ENCODE results near the gene NANOS2. TPM values are rescaled to one million over a fixed set of nuclear protein-coding genes. Genes with fewer than 3 reads are reported as not detected.

The NANOS2 gene
- total RNA-seq, 1 experiment from 2014 or later, result not detected

DNA sequence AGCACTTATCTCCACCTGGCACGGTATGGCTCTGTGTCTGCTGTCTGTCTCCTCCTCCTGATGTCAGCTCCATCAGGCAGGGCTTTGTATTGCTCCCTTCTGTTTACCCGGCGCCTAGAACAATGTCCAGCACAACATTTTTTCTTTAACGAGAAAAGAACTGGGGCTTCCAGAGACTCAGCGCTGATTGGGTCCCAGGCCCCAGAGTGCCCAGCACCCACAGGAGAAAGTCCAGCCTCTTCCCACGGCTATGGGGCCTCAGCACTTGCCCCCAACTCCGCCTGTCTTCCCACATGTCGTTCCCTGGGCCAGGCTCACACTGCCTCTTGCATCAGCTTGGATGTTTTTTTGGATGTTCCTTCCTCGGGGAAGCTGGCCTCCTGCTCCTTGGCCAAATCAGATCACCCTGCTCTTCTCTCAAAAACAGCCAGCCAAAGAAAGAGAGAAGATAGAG lies 19.0 kb downstream of the NANOS2 start:
- H3F3A ChIP-seq (ENCODE audit: low read length, unreplicated experiment), result no peaks in the 10 kb centered on the region
- no peaks in the 10 kb centered on the region for H4K20me1 ChIP-seq (ENCODE audit: low read length)
- no peak for DNase-seq
- intact Hi-C loops (cut with micrococcal nuclease), result no loop called here
- no peak overlapping the region for H3K4me3 ChIP-seq (ENCODE audit: low read length)
- POLR2A ChIA-PET (ENCODE audit: unreplicated experiment), result no interaction called here
- H3K27ac ChIP-seq (ENCODE audit: low read length), result no peak overlapping the region
- TF ChIP-seq CTCF (conservative IDR thresholded peaks at IDR 0.05; ENCODE audit: low read depth, low read length) (no peak), EZH2phosphoT487 (IDR thresholded peaks at IDR 0.05; ENCODE audit: borderline replicate concordance, low read length) (no peak), EZH2 (IDR thresholded peaks at IDR 0.05; ENCODE audit: low read length, unreplicated experiment) (no peak)
- H3K4me2 ChIP-seq (ENCODE audit: low read length), result no peak overlapping the region
- no peaks in the 10 kb centered on the region for H3K36me3 ChIP-seq (ENCODE audit: low read depth, low read length)
- no peak overlapping the region for H2AFZ ChIP-seq (ENCODE audit: low read length)
- no TSS peak for BruUV-seq (replicated peaks)
- H3K9me2 ChIP-seq (replicated peaks; ENCODE audit: low read length), result no peaks in the 10 kb centered on the region
- CTCF ChIA-PET, result no interaction called here
- H3K9ac ChIP-seq (ENCODE audit: low read length), result no peak overlapping the region
- 0 out of 2 replicates have a peak, but pooled peaks cover 2% of the 10 kb centered on the region for H3K4me1 ChIP-seq (ENCODE audit: insufficient read depth, low read length)
- H3K9me3 ChIP-seq (ENCODE audit: low read length), result no peaks in the 10 kb centered on the region
- ATAC-seq, result no peak
- H3K27me3 ChIP-seq (ENCODE audit: low read length), result no peaks in the 10 kb centered on the region
- H3K79me2 ChIP-seq (ENCODE audit: low read length), result no peaks in the 10 kb centered on the region

DNA sequence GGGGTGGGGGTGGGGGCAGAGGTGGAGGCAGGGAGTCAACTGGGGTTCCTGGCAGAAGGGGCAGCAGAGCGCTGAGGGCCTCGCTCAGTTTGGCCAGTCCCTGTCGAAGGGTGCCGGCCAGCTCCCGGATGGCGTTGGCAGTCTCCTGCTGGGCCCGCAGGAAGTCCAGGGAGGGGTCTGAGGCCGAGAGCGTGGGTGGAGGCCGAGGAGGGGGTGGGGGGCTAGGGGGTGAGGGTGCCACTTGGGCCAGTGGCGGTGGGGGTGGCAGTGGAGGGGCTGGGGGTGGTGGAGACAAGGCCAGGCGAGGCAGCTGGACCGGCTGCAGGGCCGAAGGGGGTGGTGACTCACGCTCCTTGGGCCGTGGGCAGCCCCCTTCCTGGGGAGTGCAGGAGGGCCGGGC lies 23.7 kb downstream of the NANOS2 start:
- intact Hi-C loops (cut with micrococcal nuclease), result no loop called here
- Histone ChIP-seq H3F3A (ENCODE audit: low read length, unreplicated experiment) (no peaks in the 10 kb centered on the region), H3K27ac (ENCODE audit: low read length) (no peak overlapping the region), H3K79me2 (ENCODE audit: low read length) (no peaks in the 10 kb centered on the region), H4K20me1 (ENCODE audit: low read length) (no peaks in the 10 kb centered on the region), H3K9me2 (replicated peaks; ENCODE audit: low read length) (no peaks in the 10 kb centered on the region), H3K36me3 (ENCODE audit: low read depth, low read length) (no peaks in the 10 kb centered on the region), H3K9ac (ENCODE audit: low read length) (no peak overlapping the region), H3K4me2 (ENCODE audit: low read length) (no peak overlapping the region), H3K4me3 (ENCODE audit: low read length) (no peak overlapping the region), H2AFZ (ENCODE audit: low read length) (no peak overlapping the region), H3K4me1 (ENCODE audit: insufficient read depth, low read length) (no peaks in the 10 kb centered on the region), H3K27me3 (ENCODE audit: low read length) (no peaks in the 10 kb centered on the region), H3K9me3 (ENCODE audit: low read length) (no peaks in the 10 kb centered on the region)
- ChIA-PET CTCF (no interaction called here), POLR2A (ENCODE audit: unreplicated experiment) (no interaction called here)
- no TSS peak for BruUV-seq (replicated peaks)
- DNase-seq, result no peak
- TF ChIP-seq CTCF (conservative IDR thresholded peaks at IDR 0.05; ENCODE audit: low read depth, low read length), result no peak
- no peak for TF ChIP-seq EZH2 (IDR thresholded peaks at IDR 0.05; ENCODE audit: low read length, unreplicated experiment)
- TF ChIP-seq EZH2phosphoT487 (IDR thresholded peaks at IDR 0.05; ENCODE audit: borderline replicate concordance, low read length), result no peak
- ATAC-seq, result no peak

DNA sequence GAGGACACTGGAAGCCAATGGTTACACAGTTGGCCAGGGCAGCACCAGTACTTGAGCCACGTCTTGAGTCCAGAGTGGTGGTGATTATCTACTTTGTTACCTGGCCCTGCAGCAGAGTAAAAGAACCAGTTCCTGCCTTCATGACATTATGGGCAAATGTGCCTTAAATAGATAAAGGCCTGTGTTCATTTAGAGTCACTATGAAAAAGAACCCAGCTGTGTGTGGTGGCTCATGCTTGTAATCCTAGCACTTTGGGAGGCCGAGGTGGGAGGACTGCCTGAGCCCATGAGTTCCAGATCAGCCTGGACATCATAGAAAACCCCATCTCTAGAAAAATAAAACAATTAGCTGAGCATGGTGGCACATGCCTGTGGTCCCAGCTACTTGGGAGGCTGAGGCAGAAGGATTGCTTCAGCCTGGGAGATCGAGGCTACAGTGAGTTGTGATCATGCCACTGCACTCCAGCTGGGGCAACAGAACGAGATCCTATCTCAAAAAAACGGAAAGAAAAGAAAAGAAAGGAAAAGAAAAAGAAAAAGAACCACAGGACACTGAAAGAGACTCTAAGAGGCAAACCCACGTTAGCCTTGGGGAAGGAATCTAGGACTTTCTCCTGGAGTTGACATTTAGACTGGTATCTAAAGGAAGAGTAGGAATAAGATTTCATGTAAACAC lies 25.2 kb downstream of the NANOS2 start:
- no peaks in the 10 kb centered on the region for H3F3A ChIP-seq (ENCODE audit: low read length, unreplicated experiment)
- H3K9me2 ChIP-seq (replicated peaks; ENCODE audit: low read length), result no peaks in the 10 kb centered on the region
- DNase-seq (no peak), ATAC-seq (no peak)
- no peaks in the 10 kb centered on the region for H3K36me3 ChIP-seq (ENCODE audit: low read depth, low read length)
- intact Hi-C loops (cut with micrococcal nuclease), result no loop called here
- BruUV-seq (replicated peaks), result no TSS peak
- peaks cover 14% of the 10 kb centered on the region for H3K79me2 ChIP-seq (ENCODE audit: low read length)
- H4K20me1 ChIP-seq (ENCODE audit: low read length), result no peaks in the 10 kb centered on the region
- no peak overlapping the region for H3K4me3 ChIP-seq (ENCODE audit: low read length)
- no peak overlapping the region for H3K4me2 ChIP-seq (ENCODE audit: low read length)
- no peaks in the 10 kb centered on the region for H3K9me3 ChIP-seq (ENCODE audit: low read length)
- no peak overlapping the region for H3K9ac ChIP-seq (ENCODE audit: low read length)
- no peaks in the 10 kb centered on the region for H3K27me3 ChIP-seq (ENCODE audit: low read length)
- ChIA-PET POLR2A (ENCODE audit: unreplicated experiment) (no interaction called here), CTCF (no interaction called here)
- H3K4me1 ChIP-seq (ENCODE audit: insufficient read depth, low read length), result peaks cover 5% of the 10 kb centered on the region; the same call in 1 of the 2 replicates
- no peak overlapping the region for H2AFZ ChIP-seq (ENCODE audit: low read length)
- H3K27ac ChIP-seq (ENCODE audit: low read length), result no peak overlapping the region
- TF ChIP-seq CTCF (conservative IDR thresholded peaks at IDR 0.05; ENCODE audit: low read depth, low read length) (no peak), EZH2 (IDR thresholded peaks at IDR 0.05; ENCODE audit: low read length, unreplicated experiment) (no peak), EZH2phosphoT487 (IDR thresholded peaks at IDR 0.05; ENCODE audit: borderline replicate concordance, low read length) (no peak)
